ENCODE measurements around the gene KIAA0408.

DNA sequence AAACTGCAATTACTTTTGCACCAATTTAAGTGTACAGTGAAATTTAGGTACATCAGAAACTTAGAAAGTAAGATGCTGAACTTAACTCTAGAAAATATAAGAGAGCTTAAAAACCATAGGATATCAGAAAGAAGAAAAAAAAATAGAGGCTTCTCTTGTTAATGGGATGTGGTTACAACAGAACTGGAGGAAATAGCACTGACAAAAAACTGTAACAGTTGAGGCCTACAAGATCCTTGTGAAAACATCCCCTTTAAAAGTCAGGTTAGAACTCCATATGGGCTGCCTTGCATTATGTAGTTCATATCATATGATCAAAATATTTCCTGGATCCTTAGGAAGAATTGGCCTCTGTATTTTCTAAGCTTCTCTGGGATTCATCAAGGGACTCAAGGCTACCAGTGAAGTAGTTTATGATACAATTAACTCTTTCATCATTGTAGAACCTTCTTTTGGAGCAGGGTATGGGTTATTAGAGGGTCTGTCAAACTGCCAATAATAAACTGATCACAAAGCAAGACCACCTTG is 35.1 kb upstream of the KIAA0408 start:
- no peak for TF ChIP-seq RNF2 (IDR thresholded peaks at IDR 0.05; ENCODE audit: borderline replicate concordance, low read depth, low read length, missing control alignments, poor library complexity, severe bottlenecking)
- no peak for TF ChIP-seq MAX (IDR thresholded peaks at IDR 0.05)
- TF ChIP-seq KDM1A (IDR thresholded peaks at IDR 0.05; ENCODE audit: borderline replicate concordance, low read length): no peak
- TF ChIP-seq NRF1 (IDR thresholded peaks at IDR 0.05; ENCODE audit: low read depth, low read length): no peak
- no peak for TF ChIP-seq MAFK (IDR thresholded peaks at IDR 0.05; ENCODE audit: low read depth, low read length)
- TF ChIP-seq CTCF (IDR thresholded peaks at IDR 0.05; ENCODE audit: control extremely low read depth in 1 of 3, insufficient read depth in 1 of 3, low read depth in 1 of 3, low read length in 3 of 3): no peak
- TF ChIP-seq SP1 (IDR thresholded peaks at IDR 0.05; ENCODE audit: low read depth, low read length): no peak

All from H1 (cell line).